Activated naive CD4-positive, alpha-beta T cell treated with Interleukin-2 at 50 U/mL for 16 hours (primary cell): ENCODE measurements around the gene GRIN2C.
"Not testable (repeated sequence)": the region's sequence is repeated elsewhere in the genome, so short reads cannot be mapped to it uniquely, and the experiment has no call there.

Experiments used
- DNase-seq: peaks from one replicate; pipeline ENCODE4 v3.0.0-alpha.2; 2020

Gene GRIN2C

GRCh38 chr17:74878658-74879057 lies 19.0 kb upstream of the GRIN2C start:
- DNase-seq: no peak

GRCh38 chr17:74877592-74878548 lies 18.2 kb upstream of the GRIN2C start:
- DNase-seq: no peak

DNA sequence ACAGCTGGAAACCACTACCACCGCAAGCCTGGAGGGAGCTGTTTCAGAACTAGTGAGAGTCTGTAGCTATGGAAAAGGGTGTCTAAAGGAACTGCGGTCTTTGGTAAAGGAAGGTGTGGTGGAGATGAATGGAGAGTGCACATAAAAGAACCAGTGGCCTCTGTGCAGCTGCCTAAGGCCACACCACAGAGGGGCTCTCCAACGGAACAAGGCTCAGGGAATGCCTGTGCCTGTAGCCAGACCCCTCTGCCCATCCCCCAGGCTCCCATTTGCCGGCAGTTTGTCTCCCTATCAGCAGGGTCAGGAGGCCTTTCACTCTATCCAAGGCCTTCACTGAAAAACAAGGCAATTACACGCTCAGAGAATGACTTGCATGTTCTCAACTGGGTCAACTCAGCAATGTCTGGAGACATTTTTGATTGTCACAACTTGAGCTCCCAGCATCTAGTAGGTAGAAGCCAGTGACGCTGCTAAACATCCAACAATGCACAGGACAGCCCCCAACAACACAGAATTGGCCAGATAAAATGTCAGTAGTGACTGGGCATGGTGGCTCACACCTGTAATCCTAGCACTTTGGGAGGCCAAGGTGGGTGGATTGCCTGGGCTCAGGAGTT lies 16.4 kb upstream of the GRIN2C start:
- DNase-seq: no peak

DNA sequence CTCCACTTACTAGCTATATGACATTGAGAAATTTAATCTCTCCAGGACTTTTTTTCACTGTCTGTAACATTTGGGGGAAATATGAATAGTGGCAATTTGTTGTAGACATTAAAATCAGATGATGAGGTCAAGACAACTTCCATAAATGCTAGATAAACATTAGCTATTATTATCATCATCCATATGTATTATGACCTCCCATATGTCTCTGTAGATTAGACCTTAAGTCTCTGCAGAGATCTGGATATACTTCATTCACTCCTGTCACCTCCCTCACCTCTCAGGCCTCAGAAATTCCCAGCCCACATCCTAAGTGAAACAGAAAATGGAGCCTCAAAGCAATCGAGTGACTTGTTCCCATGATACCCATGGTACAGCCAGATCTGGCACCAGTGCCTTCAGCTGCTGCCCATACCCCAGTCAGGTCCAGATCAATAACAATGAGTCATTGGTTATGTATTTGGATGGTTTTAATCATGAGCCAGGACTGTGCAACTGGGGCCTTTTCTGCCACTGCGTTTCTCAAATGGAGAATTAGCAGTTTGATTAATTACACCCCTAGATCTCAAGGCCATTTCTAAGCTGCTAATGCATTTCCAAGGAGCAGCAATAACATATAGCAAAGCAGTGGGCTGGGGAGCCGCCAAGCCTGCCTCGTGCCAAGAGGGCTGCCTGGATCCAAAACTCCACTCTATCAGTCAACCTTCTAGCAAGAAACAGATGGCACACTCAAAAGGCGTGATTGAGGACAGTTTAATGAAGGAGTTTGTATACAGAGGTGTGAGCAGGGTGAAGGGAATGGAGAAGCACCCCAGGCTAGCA lies 15.7 kb upstream of the GRIN2C start:
- DNase-seq: no peak

- DNase-seq: no peak
Observed at GRCh38 chr17:74874615-74875037, 14.9 kb upstream of the GRIN2C start.

DNA sequence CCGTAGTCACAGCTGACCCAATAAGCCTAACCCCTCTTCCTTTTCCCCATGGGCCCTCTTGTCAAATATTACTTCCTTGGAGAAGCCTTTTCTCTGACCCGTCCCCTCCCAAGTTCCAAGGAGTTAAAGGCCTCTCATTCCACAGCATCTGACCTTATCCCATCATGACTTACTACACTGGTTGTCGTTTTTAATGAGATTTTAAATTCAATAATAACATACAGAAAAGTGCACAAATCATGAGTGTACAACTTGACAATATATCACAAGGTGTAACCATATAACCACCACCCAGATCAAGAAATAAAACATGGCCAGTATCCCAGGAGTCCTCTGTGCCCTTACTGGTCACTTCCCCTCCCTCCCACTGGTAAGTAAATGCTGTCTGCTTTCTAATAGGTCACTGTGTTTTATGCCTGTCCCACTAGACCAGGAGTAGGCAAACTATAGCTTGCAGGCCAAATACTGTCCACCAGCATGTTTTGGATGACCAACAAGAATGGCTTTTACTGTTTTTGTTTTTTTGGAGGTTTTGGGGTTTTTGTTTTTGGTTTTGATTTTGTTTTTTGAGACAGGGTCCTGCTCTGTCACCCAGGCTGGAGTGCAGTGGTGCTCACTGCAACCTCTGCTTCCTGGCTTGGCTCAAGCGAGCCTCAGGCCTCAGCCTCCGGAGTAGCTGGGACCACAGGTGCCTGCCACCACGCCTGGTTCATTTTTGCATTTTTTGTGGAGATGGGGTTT lies 14.4 kb upstream of the GRIN2C start:
- DNase-seq: no peak

- DNase-seq: peak; percentile 99
Observed at GRCh38 chr17:74873037-74873873, 13.6 kb upstream of the GRIN2C start.

- no peak for DNase-seq
Observed at GRCh38 chr17:74872313-74873036, 12.8 kb upstream of the GRIN2C start, which contains the start of gene FDXR. Gene FDXR, minus strand, starts transcription at chr17:74872994. Its CDS starts 50 bp downstream, at chr17:74872944.

GRCh38 chr17:74871356-74872076 lies 11.8 kb upstream of the GRIN2C start:
- no peak for DNase-seq

GRCh38 chr17:74870512-74870911 lies 10.8 kb upstream of the GRIN2C start:
- no peak for DNase-seq

DNA sequence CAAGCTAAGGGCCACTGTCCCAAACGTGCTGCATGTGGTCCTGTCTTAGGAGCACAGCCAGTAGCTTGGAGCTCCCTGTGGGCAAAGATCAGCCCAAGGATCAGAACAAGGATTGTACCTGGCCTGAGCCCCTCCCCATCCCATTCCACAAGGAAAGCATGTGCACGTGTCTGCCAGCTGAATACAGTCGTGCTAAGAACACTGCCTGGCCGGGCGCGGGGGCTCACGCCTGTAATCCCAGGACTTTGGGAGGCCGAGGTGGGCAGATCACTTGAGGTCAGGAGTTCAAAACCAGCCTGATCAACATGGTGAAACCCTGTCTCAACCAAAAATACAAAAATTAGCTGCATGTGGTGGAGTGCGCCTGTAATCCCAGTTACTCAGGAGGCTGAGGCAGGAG lies 10.3 kb upstream of the GRIN2C start:
- DNase-seq: not testable (repeated sequence)

DNA sequence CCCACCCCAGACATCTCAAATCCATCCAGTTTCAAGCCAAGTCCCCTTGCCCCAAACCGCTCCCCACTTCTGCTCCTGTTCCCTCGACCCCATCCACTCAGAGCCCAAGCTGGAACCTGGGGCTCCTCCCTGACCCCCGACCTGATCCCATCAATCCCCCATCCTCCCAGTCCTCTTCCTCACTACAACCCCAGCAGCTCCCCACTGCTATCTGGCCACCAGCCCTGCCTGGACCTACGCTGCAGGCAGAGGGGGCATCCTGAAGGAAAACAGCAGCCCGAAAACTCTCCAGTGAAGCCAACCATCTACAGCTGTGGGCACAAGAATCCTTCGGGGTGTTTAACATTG lies 9.2 kb upstream of the GRIN2C start:
- no peak for DNase-seq

DNA sequence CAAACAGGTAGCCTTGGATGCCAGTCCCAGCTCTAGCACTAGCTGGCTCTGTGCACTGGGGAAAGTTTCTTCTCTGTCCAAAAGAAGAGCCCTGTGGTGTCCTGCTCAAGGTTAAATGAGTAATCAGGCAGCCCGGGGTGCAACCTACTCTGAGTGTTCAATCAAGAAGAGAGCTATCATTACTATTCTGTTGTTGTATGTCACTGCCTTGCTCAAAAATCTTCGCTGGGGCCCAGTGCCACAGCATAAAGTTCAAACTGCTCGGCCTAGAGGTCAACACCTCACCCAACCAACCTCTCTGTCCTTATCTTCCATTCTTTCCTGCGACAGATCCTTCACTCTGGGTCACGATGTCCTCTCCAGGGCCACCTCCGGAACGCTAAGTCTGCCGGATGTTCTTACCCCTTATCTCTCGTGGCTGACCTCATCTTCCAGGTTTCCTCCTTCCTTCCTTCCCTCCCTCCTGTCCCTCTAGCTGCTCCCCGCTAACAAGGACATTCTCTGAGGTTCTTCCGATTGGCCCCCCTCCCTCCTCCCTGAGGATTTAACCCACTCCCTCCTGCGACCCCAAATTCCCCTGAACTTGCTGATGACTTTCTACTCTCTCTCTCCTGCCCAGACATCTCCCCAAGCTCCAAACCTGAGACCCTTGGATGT lies 8.7 kb upstream of the GRIN2C start:
- no peak for DNase-seq

- no peak for DNase-seq
Observed at GRCh38 chr17:74866198-74866835, 6.6 kb upstream of the GRIN2C start.

DNA sequence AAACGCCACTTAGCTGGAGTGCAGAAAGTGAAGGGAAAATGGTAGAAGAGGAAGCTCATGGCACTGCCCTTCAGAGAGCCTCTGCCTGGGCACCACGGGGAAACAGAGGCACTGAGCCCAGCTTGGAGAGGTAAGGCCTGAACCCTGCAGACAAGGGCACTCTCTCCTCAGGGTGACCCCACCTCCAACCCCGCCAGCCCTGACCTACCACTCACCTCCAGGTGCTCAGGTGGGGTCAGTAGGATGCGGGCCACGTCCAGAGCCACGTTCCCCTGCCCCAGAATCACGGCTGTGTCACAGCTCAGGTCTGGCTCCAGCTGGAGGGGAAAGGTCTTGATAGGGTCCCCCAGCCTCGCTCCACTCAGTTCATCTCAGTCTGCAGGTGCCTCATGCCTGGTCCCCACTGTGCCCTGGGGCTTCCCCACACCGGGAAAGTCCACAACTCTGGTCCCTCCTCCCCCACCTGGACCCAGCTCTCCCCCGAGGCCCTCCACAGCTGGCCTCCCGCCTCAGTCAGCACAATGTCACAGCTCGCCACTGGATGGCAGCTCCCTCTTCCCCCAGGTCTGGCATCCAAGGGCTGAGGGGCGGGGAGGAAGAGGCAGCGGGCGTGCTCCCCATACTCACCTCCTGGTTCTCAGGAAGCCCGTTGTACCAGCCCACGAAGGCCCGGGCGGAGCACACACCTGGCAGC lies 6.0 kb upstream of the GRIN2C start:
- no peak for DNase-seq

DNA sequence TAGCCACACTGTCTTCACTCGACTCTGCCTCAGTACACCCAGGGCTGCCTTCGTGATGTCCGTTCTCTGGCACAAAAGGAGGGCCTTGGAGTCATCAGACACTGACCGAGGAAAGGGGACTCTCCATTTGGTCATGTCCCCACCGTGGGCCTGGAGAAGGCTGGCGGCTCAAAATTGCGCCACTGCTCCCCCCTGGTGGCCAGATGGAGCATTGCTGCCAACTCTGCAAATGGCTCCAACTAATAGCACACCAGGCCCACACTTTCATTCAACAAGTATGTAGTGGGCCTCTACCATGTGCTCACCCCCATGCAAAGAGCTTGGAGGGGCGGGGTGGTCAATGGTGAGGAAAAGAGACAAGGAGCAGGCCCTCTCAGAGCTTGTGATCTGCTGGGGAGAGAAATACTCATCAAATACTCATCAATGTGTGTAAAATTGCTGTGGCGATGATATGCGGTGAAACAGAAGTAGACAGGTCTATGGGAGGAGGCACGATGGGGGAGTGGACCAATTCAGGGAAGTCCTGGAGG lies 5.2 kb upstream of the GRIN2C start:
- DNase-seq: peak; percentile 81

GRCh38 chr17:74864297-74864865 lies 4.7 kb upstream of the GRIN2C start:
- DNase-seq: no peak
